HG02884 (cell line): ENCODE measurements around the gene FBXL19.
A peak's percentile ranks its signal among the peaks of the same experiment; 100 is the strongest.
"Not testable (repeated sequence)": the region's sequence is repeated elsewhere in the genome, so short reads cannot be mapped to it uniquely, and the experiment has no call there.

Experiments used
- ATAC-seq: cut with Tn5 transposase; IDR thresholded peaks from one replicate; pipeline ENCODE4 v1.9.1; 2021; ENCODE audit warnings: mild to moderate bottlenecking, moderate library complexity; ENCODE audit not compliant: unreplicated experiment

Gene FBXL19, protein sequence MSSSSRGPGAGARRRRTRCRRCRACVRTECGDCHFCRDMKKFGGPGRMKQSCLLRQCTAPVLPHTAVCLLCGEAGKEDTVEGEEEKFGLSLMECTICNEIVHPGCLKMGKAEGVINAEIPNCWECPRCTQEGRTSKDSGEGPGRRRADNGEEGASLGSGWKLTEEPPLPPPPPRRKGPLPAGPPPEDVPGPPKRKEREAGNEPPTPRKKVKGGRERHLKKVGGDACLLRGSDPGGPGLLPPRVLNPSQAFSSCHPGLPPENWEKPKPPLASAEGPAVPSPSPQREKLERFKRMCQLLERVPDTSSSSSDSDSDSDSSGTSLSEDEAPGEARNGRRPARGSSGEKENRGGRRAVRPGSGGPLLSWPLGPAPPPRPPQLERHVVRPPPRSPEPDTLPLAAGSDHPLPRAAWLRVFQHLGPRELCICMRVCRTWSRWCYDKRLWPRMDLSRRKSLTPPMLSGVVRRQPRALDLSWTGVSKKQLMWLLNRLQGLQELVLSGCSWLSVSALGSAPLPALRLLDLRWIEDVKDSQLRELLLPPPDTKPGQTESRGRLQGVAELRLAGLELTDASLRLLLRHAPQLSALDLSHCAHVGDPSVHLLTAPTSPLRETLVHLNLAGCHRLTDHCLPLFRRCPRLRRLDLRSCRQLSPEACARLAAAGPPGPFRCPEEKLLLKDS

GRCh38 chr16:30923554-30924075, at the start of gene FBXL19:
Gene FBXL19 (plus strand): TSS chr16:30923572. CDS start chr16:30925755, 2,183 bp downstream.
- ATAC-seq: no peak

DNA sequence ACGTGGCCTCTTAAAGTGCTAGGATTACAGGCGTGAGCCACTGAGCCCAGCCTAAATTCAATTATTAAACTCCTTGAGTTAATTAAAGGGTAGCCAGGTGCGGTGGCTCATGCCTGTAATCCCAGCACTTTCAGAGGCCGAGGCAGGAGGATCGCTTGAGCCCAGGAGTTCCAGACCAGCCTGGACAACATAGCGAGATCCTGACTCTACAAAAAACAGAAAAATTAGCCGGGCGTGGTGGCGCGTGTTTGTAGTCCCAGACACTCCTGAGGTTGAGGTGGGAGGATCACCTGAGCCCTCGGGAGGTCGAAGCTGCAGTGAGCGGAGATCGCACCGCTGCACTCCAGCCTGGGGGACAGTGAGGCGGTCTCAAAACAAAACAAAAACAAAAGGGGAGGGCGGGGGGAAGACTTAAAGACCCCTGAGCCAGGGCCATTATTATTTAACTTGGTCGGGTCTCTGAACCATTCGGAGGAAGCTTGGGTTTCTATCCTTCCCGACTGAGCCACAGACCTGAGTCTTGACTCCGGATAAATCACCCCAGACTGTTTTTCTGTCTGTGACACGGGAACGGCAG, 49.0 kb upstream of the FBXL19 start:
- ATAC-seq: no peak

DNA sequence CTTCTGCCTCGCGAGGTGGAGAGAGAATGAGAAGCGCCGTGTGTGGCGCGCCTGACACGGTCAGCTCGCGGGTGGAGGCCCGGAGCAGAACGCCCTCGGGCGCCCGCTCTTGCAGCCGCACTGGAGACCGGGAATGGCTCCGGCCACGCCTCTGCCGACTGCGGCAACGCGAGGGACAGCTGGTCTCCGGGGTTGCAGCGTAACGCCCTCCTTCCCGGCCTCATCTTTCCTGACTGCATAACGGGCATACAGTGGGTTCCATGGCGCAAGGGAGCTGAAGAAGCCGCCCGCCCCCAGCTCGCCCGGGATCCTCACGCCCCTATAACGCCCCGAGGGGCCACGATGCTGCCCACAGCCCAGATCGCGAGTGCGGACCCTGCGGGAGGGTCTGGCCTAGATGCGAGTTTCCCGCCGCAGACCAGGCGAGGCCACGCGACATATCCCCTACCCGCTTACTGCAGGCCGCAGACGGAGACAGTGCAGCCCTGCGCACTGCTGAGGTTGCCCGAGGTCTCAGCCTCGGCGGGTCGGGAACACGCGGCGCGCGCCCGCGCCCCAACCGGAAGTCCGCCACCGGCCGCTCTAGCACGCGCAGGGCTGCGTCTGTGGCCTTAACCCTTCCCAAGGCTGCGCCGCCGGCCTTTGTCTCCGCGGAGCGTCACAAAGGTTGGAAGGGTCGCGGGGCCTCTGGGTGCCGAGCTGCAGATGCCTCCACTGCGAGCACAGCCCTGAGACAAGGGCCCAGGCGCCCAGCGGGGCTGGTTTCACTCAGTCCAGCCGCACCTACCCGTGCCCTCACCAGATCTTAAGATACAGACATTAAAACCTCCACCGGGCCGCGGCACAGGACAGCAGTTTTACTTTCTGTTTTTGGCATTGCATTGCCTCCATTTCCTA, 48.3 kb upstream of the FBXL19 start:
- ATAC-seq: peak; percentile 72

DNA sequence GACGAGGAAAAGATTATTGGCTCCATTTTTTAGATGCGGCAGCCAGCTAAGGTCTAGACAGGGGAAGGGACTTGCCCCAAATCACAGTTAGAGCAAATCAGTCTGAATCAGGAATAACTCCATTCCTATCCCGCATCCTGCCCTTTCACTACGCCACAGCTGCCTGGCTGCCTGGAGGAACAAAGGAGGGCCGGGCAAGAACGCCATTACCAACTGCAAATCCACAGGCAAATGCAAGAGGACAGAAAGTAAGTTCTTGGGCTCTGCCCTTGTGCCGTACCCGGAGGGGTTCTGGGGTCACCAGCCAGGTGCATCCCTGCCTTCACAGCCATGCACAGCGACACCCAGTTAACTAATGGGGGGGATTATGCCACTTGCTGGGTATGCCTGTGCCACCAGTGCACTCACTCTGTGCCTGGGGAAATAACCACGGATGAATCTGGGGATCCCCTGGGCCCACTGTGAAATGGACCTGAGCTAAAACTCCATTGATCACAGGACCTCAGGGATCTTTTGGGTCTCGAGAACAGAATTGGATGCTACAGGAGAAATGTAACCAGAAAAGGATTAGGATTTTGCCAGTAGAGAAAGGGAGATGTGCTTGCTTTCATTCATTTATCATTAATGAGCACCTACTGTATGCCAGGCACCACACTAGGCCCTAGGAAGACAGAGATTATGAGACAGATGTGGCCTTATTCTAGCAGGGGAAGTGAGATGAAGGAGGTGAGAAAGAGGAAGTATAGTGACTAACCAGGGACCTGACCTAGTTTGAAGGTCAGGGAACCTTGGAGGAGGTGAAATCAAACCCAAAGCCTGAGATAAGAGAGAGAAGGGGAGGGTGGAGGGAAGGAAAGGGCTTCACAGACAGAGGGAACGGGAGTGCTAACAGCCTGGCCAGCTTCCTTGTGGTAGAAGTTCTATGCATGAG, 47.2 kb upstream of the FBXL19 start:
- no peak for ATAC-seq

GRCh38 chr16:30876867-30877266, 46.5 kb upstream of the FBXL19 start:
- ATAC-seq: no peak

GRCh38 chr16:30882429-30883310, 40.7 kb upstream of the FBXL19 start:
- no peak for ATAC-seq

- ATAC-seq: no peak
Observed at GRCh38 chr16:30884760-30885159, 38.6 kb upstream of the FBXL19 start.

DNA sequence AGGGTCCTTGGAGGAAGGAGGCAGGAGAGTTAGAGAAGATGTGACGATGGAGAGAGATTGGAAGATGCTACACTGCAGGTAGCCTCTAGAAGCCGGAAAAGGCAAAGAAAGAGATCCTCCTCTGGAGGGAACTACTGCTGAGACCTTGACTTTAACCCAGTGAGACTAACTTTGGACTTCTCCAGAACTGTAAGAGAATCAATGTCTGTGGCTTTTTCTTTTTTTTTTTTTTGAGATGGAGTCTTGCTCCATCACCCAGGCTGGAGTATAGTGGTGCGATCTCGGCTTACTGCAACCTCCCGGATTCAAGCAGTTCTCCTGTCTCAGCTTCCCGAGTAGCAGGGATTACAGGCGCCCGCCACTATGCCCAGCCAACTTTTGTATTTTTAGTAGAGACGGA, 38.2 kb upstream of the FBXL19 start:
- no peak for ATAC-seq

DNA sequence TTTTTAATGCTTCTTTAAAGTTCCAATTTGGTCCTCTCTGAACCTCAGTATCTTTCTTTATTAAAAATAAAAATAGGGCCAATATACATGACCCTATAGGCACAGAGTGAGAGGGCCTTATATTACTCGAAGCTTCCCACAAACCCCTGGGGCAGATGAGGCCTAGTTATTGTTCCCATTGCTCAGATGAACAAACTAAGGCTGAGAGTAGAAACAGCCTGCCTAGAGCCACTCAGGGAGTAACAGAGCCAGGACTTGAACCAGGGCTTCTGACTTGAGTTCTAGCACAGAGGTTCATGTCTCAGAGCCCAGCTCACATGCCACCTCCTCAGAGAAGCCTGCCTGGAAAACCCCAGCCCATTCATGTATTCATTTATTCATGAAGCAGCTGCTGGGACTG, 37.2 kb upstream of the FBXL19 start:
- ATAC-seq: no peak

- no peak for ATAC-seq
Observed at GRCh38 chr16:30887927-30888326, 35.4 kb upstream of the FBXL19 start.

DNA sequence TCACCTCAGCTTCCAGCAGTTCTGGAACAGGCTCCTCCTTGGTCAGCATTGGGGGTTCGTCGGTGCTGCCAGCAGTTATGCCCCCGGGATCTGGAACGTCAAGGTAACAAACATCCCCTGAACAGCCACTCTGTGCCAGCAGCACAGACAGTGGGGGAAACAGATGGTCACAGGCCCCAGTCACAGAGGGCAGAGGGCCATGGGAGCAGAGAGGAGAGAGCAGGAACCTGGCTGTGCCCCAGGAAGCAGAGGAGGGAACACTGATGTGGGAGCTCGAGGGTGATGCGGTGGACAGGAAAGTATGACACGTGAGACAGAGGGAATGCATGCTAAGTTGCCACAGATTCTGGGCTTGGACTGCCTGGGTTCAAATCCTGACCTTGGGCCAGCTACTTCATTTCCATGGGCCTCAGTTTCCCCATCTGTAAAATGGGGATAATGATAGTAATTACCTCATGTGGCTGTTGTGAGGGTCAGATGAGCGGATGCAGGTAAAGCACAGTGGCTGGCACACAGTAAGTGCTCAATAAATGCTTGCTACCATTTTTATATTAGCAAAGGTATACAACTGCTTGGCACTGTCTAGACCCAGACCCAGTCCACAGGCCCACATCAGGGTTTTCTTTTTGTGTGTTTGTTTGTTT, 34.4 kb upstream of the FBXL19 start:
- ATAC-seq: no peak

GRCh38 chr16:30889721-30890120, 33.7 kb upstream of the FBXL19 start:
- ATAC-seq: no peak

DNA sequence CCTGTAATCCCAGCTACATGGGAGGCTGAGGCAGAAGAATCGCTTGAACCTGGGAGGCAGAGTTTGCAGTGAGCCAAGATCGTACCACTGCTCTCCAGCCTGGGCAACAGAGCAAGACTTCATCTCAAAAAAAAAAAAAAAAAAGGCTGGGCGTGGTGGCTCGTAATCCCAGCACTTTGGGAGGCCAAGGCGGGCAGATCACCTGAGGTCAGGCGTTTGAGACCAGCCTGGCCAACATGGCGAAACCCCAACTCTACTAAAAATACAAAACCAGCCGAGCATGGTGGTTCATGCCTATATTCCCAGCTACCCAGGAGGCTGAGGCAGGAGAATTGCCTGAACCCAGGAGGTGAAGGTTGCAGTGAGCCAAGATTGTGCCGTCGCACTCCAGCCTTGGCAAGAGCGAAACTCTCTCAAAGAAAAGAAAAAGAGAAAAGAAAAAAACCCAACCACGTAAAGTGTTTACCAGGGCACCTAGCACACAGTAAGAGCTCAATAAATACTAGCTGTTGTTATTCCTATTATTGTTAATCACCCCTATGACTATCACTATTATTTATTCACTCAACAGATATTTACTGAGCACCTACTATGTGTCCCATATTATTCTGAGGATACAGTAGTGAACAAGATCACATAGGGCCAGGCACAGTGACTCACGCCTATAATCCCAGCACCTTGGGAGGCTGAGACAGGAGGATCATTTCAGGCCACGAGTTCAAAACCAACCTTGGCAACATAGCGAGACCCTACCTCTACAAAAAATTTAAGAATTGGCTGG, 32.1 kb upstream of the FBXL19 start:
- not testable (repeated sequence) for ATAC-seq

DNA sequence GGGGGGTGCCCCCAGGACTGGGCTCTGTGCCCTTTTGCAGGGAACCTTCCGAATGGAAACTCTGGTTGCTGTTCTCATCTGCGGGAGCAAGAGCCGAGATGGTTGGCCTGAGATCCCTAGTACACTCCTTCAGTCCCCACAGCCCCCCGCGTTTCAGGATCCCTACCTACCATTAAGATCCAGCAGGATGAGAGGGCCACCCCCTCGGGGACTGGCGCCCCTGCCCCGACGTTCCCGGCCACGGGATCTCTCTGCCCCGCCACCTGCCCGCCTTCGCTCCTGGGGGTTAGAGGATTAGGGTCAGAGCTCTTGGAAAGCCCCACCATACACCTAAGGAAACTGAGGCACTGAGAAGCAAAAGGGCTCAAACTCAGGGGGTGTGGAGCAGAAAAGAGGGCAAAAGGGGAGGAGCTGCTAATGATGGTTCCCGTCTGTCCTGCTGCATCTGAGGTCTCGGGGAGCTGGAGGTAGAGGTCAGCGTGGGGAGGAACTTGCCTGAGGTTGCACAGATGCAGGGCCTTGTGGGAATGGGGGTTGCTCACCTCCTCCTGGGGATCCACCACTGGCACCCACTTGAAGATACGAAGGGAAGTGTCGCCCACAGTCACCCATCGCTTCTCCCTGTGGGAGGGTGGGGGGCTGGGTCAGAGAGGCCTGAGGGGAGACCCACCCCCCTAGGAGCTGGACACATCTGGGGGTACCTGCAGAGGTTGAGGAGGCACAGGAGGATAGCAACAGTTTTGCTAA, 30.5 kb upstream of the FBXL19 start:
- no peak for ATAC-seq

DNA sequence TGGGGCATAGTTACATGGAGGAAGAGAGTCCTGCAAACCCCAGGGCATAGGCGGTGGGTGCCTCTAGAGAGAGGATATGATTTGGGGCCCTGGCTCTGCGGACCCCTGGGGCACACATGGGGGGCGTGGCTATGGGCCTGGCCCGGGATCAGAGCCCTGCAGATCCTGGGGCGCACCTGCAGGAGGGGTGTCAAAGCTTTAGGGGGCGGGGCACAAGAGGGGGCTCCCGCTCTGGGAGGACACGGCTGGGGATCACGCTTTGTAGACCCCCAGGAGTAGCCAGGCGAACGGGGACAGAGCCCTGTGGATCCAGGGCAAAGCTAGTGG, 30.0 kb upstream of the FBXL19 start:
- ATAC-seq: no peak

- peak; percentile 74 for ATAC-seq
Observed at GRCh38 chr16:30893744-30894539, 29.4 kb upstream of the FBXL19 start, which contains the start of gene BCL7C. Gene BCL7C (minus strand): TSS chr16:30894077. CDS start chr16:30893944, 133 bp downstream.
